Stimulated activated CD4-positive, alpha-beta T cell treated with anti-CD3 and anti-CD28 coated beads, Interleukin-15, amount 100 ng/mL, for 1 hour (primary cell): ENCODE results near the gene DAP.
"Not testable (repeated sequence)": the region's sequence is repeated elsewhere in the genome, so short reads cannot be mapped to it uniquely, and the experiment has no call there.

Experiments used
- DNase-seq, 2 donors: peaks; one replicate each; pipeline ENCODE4 v3.0.0-alpha.2; 2020; ENCODE audit warnings: low read depth in 1 of 2, low spot score in 1 of 2

Gene DAP

DNA sequence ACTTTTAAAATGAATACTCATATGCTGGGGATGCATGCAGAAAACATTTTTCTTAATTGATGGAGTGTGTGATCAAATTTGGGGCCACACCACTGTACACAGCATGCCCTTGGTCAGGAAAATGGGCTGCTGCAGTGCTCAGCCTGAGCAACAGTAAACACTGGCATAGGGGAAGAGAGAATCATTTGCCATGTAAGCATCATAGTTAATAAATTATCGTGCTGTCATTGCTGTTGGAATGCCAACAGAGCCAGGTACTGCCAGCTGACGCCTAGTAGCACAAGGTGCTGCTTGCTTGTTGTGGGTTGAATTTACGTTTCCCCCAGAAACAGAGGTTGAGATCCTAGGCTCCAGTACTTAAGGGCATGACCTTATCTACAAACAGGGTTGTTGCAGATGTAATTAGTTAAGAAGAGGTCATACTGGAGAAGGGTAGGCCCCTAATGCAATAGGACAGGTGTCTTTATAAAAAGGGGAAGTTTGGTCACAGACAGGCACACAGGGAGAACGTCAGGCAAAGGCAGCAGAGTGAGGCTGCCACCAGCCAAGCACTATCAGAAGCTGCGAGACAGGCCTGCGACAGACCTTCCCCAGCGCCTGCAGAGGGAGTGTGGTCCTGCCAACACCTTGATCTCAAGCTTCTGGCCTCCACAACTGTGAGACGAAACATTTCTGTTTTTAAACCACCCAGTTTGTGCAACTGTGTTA is 25.3 kb downstream of the DAP start:
- DNase-seq, result no peak

DNA sequence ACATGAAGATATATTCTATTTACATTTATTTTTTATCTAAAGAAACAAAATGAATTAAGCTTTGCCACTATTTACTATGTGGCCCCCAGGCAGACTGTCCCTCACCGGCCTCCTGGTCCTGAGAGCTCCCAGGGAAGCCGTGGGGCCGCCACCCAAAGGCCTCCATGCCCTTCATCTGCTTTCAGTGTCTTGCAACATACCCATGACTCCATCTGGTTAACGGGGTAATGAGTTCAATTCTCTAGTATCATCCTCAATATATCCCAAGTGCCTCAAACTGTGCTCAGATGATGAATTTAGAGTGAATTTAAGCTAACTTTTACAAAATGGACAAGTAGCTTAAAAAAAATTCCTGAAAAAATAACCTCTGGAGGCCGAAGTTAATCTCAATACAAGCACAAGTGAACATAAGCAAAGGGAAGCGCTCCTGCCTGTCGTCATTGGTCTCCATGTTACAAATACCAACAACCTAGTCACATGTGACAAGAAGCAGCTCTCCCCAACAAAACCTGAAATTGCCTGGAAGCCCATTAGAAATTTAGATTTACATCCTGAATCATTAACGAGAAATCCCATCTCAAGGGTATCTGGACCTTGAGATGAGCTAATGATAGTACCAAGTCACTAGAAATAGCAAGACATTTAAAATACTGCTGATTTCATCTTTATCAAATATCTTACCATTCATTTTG is 26.1 kb downstream of the DAP start:
- no peak for DNase-seq

DNA sequence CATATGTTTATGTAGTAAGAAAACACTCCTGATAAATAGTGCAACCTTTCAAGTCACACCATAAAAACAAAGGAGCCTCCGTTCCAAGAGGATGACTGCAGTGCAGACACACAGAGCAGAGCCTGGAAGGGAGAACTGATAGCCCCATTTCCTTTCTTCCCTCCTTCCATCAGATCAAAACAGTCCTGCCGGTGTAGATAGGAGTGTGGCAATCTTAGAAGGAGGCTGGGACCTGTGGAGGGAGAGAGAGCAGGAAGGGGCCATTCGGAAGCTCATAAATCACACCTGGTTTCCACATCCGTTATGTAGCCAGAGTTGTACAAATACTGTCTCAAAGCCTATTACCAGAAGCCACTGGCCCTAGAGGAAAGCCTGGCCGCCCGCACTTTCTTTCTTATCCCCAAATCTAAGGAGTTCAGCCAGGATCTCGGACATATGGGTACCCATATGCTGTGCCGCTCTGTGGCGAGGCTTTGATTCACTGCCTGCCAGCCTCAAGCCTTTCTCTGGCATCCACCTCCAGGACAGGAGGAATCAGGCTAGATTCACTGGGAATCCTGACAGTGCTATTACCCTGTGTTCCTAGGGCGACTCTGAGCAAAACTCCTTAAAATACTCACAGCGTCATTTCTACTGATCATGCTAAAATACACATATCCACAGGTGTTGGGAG is 26.9 kb downstream of the DAP start:
- DNase-seq, result no peak

DNA sequence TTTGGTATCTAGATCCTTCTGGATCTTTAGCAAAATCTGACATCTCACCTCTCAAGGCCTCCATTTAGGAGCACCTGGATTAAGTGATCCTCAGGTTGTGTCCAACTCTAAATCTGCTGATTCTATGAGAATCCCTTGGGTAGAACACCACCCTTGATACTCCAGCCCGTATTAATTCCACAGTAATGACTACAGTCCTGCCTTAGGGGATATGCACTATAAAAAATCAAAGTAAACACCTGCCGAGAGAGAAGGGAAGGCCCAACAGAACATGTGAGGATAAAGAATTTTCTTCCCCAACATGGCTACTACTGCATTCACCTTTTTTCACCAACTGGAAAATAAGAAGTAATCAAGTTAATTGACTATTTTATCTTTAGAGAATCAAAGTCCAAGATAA is 27.6 kb downstream of the DAP start:
- DNase-seq, result no peak

DNA sequence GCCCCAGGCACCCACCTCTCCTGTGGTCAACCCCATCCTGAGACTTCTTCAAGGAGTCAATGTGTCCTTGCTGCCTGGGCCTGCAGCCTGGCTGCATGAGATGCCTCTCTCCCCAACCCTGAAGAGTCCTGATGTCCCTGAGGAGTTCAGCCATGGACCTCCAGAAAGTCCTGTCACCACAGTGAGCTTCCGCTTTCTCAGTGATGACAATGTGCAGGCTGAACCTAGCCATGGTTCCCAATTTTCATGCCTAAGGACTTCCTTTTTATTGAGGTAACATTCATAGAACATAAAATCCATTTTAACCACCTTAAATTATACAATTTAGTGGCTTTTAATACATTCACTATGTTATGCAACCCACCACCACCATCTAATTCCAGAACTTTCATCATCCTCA is 29.1 kb downstream of the DAP start:
- no peak for DNase-seq

DNA sequence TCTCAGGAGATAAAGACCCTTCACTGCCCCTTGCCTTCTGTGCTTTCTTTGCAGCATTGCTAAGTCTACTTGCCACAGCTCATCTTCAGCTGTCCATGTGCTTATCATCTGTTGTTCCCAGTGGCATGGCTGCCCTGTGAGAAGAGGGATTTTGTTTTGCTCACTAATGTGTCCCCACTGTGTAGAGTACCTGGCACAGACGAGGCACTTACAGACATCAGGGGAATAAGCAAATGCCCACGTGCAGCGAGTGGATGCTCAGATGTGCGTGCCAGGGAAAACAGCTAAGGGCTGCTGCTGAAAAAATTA is 31.0 kb downstream of the DAP start:
- no peak for DNase-seq

DNA sequence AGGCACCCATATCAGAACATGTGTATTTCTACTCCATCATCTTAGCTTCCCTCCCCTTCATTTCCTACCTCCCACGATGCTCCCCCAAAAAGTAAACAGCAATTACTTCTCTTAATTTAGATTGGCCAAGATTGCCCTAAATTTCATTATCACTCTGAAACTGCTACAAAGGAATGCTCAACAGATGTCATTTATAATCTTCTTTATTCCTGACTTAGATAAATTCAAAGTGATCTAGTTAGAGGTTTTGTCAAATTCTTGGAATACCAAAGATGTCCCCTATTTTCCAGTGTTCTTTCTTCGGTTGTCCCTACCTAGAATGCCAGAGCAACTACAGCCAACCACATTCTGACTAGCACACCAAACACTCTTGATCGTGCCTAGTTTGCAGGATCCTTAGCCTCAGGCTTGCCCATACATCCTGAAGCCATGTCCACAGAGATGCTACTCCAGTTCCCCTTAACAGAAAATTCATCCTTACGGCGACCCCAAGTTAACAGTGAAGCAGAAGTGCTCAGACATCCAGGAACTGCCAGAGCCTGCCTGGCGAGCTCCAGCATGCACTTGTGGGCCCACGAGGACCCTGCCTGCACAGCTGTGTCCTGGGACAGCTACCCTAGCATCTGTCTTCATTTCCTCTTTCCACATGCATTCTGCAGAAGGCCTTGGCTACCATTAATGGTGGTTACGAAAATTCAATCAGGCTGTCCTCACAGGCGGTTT is 31.6 kb downstream of the DAP start:
- no peak for DNase-seq

DNA sequence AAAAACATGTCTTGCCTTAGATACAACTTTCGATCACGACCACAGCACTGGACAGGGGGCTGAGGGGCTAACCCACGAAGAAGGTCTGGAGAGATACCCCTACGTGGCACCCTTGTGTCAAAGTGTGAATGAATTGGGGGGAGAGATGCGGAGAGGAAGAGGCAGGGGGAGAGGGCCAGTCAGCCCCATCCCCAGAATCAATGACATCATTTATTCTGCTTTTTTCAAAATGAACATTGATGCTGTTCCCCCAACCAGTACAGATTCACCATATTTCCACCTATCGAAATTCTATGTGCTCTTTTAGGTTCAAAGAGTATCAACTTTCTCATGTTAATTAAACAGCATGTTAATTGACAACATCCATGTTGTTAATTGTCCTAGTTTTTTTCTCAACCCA is 32.4 kb downstream of the DAP start:
- no peak for DNase-seq

DNA sequence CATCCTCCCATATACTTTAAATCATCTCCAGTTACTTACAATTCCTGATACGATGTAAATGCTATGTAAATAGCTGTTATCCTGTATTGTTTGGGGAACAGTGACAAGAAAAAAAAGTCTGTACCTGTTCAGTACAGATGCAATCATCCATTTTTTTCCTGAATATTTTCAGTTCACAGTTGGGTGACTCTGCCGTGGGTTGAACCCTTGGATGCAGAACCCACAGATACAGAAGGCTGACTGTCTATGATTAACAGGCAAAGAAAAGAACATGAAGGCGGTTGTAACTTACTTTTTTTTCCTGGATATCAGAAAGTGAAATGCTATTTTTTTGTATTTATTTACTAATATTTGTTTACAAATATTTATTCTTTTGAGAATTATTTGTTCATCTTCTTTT is 33.2 kb downstream of the DAP start:
- no peak for DNase-seq

DNA sequence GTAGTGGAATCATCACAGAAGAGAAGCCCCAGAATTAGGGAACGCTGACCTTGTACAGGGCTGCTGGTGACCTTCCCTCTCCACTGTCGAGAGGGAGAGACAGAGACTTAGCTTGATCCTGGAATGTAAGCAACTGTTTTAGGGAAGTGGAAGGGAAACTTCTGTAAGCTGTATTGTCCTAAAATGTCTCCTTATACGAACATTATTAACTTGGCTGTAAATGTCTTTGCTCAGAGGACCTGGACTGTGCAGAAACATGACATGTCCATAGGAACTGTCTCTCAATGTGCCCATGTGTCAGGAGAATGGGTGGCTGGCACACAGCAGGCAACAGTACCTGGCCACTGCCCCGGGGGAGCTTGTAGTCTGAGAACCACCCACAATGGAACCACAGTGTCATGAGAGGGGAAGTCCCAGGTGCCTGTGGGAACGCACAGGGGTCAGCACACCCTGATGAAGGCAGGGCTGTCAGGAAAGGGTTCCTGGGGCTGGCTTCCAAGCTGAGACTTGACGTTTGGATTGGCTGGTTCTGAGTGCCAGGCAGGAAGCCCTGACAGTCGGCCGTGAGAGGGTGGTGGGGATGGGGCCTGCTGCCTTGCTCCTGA is 34.0 kb downstream of the DAP start:
- no peak for DNase-seq

DNA sequence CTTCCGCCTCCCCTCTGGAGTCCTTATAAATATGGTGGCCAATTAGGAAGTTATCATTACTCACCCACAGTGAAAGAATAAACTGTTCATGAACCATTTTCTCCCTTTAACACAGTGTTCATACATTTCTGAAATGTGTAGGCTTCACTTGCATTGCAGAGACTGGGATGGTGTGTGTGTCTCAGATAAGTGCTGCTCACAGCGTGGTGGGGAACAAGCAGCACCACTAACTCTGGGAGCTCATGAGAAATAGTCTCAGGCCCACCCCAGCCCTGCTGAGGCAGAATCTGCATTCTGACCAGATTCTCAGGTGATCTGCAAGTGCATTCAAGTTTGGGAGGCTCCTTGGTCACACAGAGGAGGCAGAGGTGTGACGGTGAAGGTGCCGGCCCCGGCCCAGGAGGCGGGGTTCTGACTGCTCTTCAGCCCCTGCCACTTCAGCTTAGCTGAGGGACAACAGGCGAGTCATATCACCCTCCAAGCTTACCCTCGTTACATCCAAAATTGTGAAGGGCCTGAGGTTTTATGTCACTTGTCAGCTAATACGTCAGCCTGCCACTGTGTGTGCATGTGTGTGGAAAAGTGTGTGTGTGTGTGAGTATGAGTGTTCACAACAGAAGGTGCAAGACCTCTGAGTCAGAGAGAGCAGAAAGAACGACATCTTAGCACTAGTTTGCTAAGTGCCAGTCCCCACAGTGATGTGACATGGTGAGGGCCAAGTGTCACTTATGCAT is 34.7 kb downstream of the DAP start:
- DNase-seq, result no peak

DNA sequence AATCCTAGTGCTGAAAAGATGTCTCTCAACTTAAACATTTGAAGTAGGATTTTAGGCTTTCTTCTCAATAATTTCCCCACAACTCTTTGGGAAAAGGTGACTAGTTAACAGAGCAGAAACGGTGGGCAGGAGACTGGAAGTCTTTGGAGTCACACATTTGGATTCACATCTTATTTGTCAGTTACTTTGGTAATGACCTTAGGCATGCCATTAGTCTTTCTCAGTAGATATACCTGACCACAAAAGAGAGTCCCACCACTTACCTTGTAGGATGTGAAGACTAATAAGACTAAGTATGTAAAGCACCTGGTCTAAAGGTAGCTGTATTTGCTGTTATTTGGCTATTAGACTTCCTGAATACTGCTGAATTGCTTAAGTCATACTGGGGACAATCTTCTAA is 35.4 kb downstream of the DAP start:
- DNase-seq, result no peak

DNA sequence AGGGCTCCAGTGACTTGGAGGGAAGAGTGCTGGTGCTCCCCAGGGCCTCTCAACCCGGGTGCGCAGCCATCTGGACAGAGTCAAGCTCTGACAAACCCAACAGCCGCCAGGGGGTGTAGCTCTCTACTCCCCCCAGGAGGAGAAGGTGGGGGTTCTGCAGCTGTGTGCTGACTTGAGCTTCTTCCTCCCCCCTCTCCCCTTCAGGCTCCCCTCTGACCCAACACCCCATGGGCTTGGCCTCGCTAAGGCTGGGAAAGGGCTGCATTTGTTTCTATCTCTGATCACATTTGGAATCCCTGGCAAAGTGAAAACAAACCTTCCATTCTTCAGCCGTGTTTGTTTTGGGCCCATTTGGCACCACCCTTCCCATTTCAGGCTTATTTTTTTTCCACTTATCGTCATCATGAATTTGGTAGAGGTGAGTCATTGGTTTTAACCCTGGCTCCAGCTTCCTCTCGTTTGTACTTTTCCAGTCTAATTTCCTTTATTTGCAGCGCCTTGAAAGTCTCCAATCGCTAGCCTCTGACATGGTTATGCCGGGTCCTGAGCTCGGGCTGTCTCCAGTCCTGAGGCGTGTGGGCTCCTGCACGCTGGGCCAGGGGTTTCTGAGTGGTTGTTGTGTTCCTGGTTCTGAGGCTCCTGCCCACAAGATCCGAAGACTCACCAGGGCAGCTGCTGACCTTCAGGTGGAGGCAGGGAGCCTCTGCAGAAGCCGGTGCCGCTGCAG is 36.1 kb downstream of the DAP start:
- DNase-seq, result no peak

DNA sequence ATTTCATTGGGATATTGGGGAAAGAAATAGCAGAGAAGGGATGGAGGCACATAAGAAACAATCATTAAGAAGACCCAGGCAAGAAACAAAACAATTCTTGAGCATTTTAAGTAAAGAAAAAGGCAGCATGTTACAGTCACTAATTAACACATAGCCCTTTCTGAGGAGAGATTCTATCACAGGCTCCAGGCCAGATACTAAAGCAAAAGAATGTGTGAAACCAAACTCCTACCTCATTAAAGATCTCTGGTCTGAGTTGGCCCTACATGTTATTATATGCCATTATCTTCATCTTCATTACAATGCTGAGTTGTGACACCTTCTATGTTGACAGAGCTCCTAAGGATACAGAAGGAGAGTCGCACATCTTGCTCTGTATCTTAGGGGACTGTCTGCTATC is 37.5 kb downstream of the DAP start:
- DNase-seq, result no peak

DNA sequence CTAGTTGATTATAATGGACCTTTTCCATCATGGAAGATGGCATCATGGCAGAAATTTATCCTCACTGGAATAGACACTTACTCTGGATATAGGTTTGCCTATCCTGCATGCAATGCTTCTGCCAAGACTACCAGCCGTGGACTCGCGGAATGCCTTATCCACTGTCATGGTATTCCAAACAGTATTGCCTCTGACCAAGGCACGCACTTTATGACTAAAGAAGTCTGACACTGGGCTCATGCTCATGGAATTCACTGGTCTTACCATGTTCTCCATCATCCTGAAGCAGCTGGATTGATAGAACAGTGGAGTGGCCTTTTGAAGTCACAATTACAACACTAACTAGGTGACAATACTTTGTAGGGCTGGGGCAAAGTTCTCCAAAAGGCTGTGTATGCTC is 40.3 kb downstream of the DAP start:
- DNase-seq, result not testable (repeated sequence)

DNA sequence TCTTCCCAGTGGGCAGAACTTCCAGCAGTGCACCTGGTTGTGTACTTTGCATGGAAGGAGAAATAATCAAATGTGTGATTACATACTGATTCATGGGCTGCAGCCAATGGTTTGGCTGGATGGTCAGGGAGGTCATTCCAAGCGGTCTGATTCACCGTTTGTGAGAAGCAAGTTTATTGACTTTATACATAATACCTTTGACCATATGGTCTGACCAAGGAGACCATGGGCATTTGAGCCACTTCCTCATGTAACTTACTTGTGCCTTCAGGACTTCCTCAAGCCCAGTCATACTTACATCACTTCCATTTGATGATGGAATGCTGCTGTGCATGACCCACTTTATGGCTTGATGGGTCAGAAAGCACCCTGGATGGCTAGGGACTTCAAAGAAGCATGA is 41.1 kb downstream of the DAP start:
- DNase-seq, result no peak

DNA sequence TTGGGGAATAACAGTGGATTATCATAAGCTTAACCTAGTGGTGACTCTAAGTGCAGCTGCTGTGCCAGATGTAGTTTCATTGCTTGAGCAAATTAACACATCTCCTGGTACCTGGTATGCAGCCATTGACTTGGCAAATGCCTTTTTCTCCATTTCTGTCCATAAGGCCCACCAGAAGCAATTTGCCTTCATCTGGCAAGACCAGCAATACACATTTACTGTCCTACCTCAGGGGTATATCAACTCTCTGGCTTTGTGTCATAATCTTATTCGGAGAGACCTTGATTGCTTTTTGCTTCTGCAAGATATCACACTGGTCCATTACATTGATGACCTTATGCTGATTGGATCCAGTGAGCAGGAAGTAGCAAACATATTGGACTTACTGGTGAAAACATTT is 42.4 kb downstream of the DAP start:
- DNase-seq, result not testable (repeated sequence)

DNA sequence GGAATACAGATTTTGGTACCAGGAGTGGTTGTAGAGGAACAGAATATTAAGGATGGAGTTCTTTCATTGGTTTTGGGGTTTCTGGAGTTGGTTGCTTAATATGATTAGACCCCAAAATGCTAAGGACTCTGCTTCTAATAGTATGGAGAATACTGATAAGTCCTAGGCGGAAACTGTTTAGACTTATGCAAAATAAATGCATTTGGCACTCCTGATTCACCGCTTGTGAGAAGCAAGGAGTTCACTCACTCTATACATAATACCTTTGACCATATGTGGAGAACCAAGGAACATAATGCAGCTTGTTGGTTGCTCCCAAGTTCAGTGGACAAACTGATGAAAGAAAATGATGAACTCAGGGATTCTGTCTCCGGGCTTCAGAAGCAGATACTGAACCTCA is 44.2 kb downstream of the DAP start:
- not testable (repeated sequence) for DNase-seq

DNA sequence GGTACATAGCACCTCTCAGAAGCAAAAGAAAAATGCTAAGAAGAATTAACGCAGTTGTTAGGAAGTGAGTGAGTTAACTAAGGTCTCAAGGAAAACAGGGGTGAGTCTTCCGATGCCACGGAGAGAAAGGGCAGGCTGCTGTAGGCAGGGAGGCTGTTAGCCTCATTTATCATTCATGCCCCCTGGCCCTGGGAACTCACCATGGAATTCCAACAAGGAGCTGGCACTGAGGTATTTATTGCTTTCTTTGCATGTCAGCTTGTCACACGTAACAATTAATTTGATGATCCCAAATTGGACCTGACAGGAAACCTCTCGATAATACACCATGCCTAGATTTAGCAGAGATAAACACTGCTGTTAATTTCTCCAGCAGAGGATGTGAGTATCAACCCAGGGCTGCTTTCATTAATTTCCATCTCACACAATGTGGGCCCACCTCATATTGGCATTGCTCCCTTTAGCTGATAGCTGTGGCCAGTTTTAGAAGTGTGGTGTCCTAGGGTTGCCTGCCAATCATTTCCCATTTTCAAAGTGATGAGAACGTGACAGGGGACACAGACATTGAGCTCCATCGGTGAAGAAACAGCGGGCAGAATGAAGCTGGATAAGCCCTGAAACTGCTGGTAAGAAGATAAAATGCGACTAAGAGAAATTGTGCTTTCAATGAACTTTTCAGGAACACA is 45.3 kb downstream of the DAP start:
- DNase-seq, result no peak
